ENCODE measurements around the gene CSN2. TPM values are rescaled to one million over a fixed set of nuclear protein-coding genes. Genes with fewer than 3 reads are reported as not detected.

The CSN2 gene
- total RNA-seq, 1 experiment from 2014 or later, result not detected

Other genes with a start within 250 kb of the CSN2 start
- 0.04 and 0.17 TPM in 2 replicates for gene SULT1B1, start 205.1 kb downstream of the CSN2 start, total RNA-seq (2014; rRNA removed)
- not detected in 2 replicates for gene SULT1E1, start 105.6 kb downstream of the CSN2 start, total RNA-seq (2014; rRNA removed)
- gene CSN1S1, start 34.7 kb downstream of the CSN2 start, total RNA-seq (2014; rRNA removed), result not detected in 2 replicates
- not detected in 2 replicates for gene STATH, start 30.2 kb upstream of the CSN2 start, total RNA-seq (2014; rRNA removed)
- gene HTN3, start 62.7 kb upstream of the CSN2 start, total RNA-seq (2014; rRNA removed), result not detected in 2 replicates
- gene HTN1, start 84.7 kb upstream of the CSN2 start, total RNA-seq (2014; rRNA removed), result not detected in 2 replicates
- not detected in 2 replicates for gene PRR27, start 188.5 kb upstream of the CSN2 start, total RNA-seq (2014; rRNA removed)
- gene ODAM, start 230.0 kb upstream of the CSN2 start, total RNA-seq (2014; rRNA removed), result not detected in 2 replicates